OCI-LY7 (cell line): ENCODE data around the gene MFSD2A. TPM values are rescaled to one million over a fixed set of nuclear protein-coding genes. Genes with fewer than 3 reads are reported as not detected.

Source experiments
- BruUV-seq: library from RNA; stranded (reverse); fragments of 400-500 nt; replicated peaks from 2 replicates; lab custom pipeline; 2021; lab: Mats Ljungman, UMichigan
- CTCF ChIA-PET: fragments of 300-600 bp; sonication (Branson Sonifier 250); formaldehyde crosslinking; loops from one replicate; lab custom pipeline; 2022; ENCODE audit warnings: antibody characterized with exemption; ENCODE audit not compliant: unreplicated experiment; lab: Charles Lee
- POLR2A ChIA-PET: fragments of 300-600 bp; sonication (Branson Sonifier 250); formaldehyde crosslinking; loops from one replicate; lab custom pipeline; 2022; ENCODE audit warnings: antibody characterized with exemption; lab: Charles Lee
- DNase-seq: peaks from one replicate; pipeline ENCODE4 v3.0.0-alpha.2; 2015; ENCODE audit warnings: low spot score
- H2AFZ ChIP-seq: fragments of 200-600 bp; sonication (generic), shearing (Covaris generic); 2 replicates; pipeline ENCODE4 v1.6.1; 2014; ENCODE audit warnings: mild to moderate bottlenecking, antibody characterized with exemption, low read length, moderate library complexity
- H3K27ac ChIP-seq: fragments of 200-600 bp; sonication (generic); 2 replicates; pipeline ENCODE4 v1.5.1; 2014; ENCODE audit warnings: mixed run types, low read depth, mild to moderate bottlenecking, moderate library complexity, low read length, inconsistent platforms; ENCODE audit not compliant: poor library complexity, severe bottlenecking
- H3K36me3 ChIP-seq: fragments of 200-600 bp; sonication (generic); 2 replicates; pipeline ENCODE4 v1.6.1; 2014; ENCODE audit warnings: mild to moderate bottlenecking, antibody characterized with exemption, low read length, moderate library complexity, mixed read lengths; ENCODE audit not compliant: insufficient read depth
- H3K4me1 ChIP-seq: fragments of 200-600 bp; sonication (generic); 2 replicates; pipeline ENCODE4 v1.5.1; 2014; ENCODE audit warnings: mild to moderate bottlenecking, low read length; ENCODE audit not compliant: insufficient read depth, poor library complexity, severe bottlenecking
- H3K4me2 ChIP-seq: fragments of 200-600 bp; sonication (generic); 2 replicates; pipeline ENCODE4 v1.6.1; 2014; ENCODE audit warnings: mild to moderate bottlenecking, low read length
- H3K4me3 ChIP-seq: fragments of 200-600 bp; sonication (generic); 2 replicates; pipeline ENCODE4 v1.5.1; 2014; ENCODE audit warnings: mild to moderate bottlenecking, low read depth, low read length; ENCODE audit not compliant: poor library complexity, severe bottlenecking
- H3K79me2 ChIP-seq: fragments of 200-600 bp; sonication (generic); 2 replicates; pipeline ENCODE4 v1.6.1; 2016; ENCODE audit warnings: low read depth, mild to moderate bottlenecking, low read length, moderate library complexity, mixed read lengths; ENCODE audit not compliant: insufficient read depth
- H3K9me2 ChIP-seq: fragments of 200-600 bp; sonication (generic); 2 replicates; pipeline ENCODE4 v1.6.1; 2016; ENCODE audit warnings: mild to moderate bottlenecking, low read length, mixed read lengths; ENCODE audit not compliant: insufficient read depth
- H3K9me3 ChIP-seq: fragments of 200-600 bp; sonication (generic); 2 replicates; pipeline ENCODE4 v1.6.1; 2014; ENCODE audit warnings: mild to moderate bottlenecking, mixed run types, low read length, mixed read lengths
- H4K20me1 ChIP-seq: fragments of 200-600 bp; sonication (generic); 2 replicates; pipeline ENCODE4 v1.6.1; 2014; ENCODE audit warnings: mild to moderate bottlenecking, antibody characterized with exemption, low read length, moderate library complexity, mixed read lengths; ENCODE audit not compliant: insufficient read depth
- EZH2phosphoT487 ChIP-seq: fragments of 200-600 bp; sonication (generic); IDR thresholded peaks from 2 replicates; pipeline ENCODE4 v1.6.1; 2018; ENCODE audit warnings: low read depth, borderline replicate concordance, mild to moderate bottlenecking, mixed run types, antibody characterized with exemption, low read length, moderate library complexity, mixed read lengths
- intact Hi-C: fragments of 100-400 bp; cut with micrococcal nuclease; formaldehyde crosslinking; loops from one replicate; pipeline ENCODE4 v1.10.0; 2022; ENCODE audit not compliant: unreplicated experiment
- total RNA-seq, 2 experiments: library from RNA; depleted of rRNA in 1 of 2; stranded (reverse); fragments of >200 nt in 1 of 2; shearing (Covaris generic) in 1 of 2; gene quantifications; 2 replicates each; pipeline ENCODE4 v1.2.3, GENCODE V29; 2014 to 2022
- TF ChIP-seq, protein P1 (sequence below): fragments of 200-600 bp; sonication (generic); conservative IDR thresholded peaks from 2 replicates; pipeline ENCODE4 v1.5.1; 2014; ENCODE audit warnings: mild to moderate bottlenecking, antibody characterized with exemption, low read length, moderate library complexity, mixed read lengths

MFSD2A gene
- total RNA-seq, 2 experiments from 2014 or later = 9.9 to 13.4 TPM

DNA sequence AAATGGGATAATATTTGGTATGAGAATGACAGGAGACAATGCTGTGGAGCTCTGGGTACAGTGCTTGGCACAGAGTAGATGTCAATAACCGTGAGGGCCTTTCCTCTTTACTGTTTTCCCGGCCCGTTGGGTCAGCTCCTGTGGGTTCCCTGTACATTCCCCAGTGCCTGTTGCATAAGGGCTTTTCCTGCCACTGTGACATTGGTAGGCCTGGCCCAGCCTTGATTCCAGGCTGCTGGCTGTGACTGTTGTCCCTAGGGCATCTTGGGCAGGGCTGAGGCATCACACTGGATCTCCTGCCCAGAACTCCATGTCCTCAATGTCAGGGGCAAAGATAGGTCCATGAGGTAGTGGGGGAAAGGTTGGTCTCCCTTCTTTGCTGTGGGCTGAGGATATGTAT lies 27.4 kb upstream of the MFSD2A start:
- BruUV-seq = no TSS peak
- intact Hi-C loops = no loop called here
- no peak for TF ChIP-seq EZH2phosphoT487
- TF ChIP-seq, protein P1, sequence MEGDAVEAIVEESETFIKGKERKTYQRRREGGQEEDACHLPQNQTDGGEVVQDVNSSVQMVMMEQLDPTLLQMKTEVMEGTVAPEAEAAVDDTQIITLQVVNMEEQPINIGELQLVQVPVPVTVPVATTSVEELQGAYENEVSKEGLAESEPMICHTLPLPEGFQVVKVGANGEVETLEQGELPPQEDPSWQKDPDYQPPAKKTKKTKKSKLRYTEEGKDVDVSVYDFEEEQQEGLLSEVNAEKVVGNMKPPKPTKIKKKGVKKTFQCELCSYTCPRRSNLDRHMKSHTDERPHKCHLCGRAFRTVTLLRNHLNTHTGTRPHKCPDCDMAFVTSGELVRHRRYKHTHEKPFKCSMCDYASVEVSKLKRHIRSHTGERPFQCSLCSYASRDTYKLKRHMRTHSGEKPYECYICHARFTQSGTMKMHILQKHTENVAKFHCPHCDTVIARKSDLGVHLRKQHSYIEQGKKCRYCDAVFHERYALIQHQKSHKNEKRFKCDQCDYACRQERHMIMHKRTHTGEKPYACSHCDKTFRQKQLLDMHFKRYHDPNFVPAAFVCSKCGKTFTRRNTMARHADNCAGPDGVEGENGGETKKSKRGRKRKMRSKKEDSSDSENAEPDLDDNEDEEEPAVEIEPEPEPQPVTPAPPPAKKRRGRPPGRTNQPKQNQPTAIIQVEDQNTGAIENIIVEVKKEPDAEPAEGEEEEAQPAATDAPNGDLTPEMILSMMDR = no peak

DNA sequence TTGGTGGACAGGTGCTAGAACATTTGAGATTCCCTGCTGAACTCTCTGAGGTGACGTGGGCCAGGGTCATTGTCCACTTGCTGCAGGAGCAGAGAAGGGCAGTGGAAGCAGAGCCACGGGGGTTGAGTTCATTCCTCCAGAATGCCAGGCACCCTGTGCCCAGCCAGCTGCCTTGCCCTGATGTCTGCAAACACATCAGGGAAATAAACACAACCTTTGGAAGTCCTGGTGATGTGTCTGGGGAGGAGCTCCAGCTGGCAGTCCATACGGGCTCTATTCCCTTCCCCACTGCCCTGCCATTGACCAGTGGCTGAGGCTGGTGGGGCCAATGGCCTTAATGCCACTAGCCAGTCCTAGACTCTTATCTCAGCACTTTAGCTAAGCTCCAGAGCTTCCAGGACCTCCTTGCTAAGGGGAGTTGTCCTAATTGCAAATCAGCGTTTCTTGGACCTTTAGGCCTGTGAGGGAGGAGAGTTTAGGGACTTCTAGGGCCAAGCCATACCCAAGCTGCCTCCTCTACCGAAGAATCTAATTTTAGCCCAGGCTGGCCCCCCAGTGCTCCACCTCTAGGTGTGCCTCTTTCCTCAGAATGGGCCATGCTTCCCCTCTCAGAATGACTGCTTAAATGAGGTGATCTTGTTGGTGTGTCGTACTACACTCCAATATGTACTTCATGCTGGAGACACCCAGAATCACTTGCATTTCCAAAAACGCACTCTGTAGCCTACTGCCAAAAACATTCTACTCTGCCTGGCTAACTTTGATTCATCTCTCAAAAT lies 25.9 kb upstream of the MFSD2A start:
- CTCF ChIA-PET = no interaction called here
- no peak for DNase-seq
- no peak overlapping the region for H3K4me3 ChIP-seq
- no peak overlapping the region for H3K27ac ChIP-seq
- H2AFZ ChIP-seq = no peak overlapping the region
- no peak for TF ChIP-seq EZH2phosphoT487
- TF ChIP-seq, protein P1 = no peak
- H4K20me1 ChIP-seq = no peaks in the 10 kb centered on the region
- H3K4me1 ChIP-seq = peaks cover 8% of the 10 kb centered on the region
- no peaks in the 10 kb centered on the region for H3K9me2 ChIP-seq
- no TSS peak for BruUV-seq
- POLR2A ChIA-PET = no interaction called here
- H3K9me3 ChIP-seq = no peaks in the 10 kb centered on the region
- intact Hi-C loops = no loop called here
- H3K79me2 ChIP-seq = no peaks in the 10 kb centered on the region
- no peaks in the 10 kb centered on the region for H3K36me3 ChIP-seq
- no peak overlapping the region for H3K4me2 ChIP-seq

More for the DNA sequence above, 27.4 kb upstream of the MFSD2A start:
- no peaks in the 10 kb centered on the region for H3K36me3 ChIP-seq
- no peaks in the 10 kb centered on the region for H3K9me2 ChIP-seq
- no peak for DNase-seq
- no peak overlapping the region for H3K4me2 ChIP-seq
- H3K9me3 ChIP-seq = no peaks in the 10 kb centered on the region
- H2AFZ ChIP-seq = no peak overlapping the region
- no peak overlapping the region for H3K27ac ChIP-seq
- no peaks in the 10 kb centered on the region for H3K79me2 ChIP-seq
- ChIA-PET POLR2A (interaction anchor here (1.0 kb wide), 1 partner anchor 45 kb away, joined by 3 read pairs; no protein-coding TSS in a partner anchor), CTCF (no interaction called here)
- no peaks in the 10 kb centered on the region for H4K20me1 ChIP-seq
- no peak overlapping the region for H3K4me3 ChIP-seq
- H3K4me1 ChIP-seq = peaks cover 8% of the 10 kb centered on the region
